ENCODE results near the gene DDX18.
"Not testable (repeated sequence)": the region's sequence is repeated elsewhere in the genome, so short reads cannot be mapped to it uniquely, and the experiment has no call there.

DDX18 gene

DNA sequence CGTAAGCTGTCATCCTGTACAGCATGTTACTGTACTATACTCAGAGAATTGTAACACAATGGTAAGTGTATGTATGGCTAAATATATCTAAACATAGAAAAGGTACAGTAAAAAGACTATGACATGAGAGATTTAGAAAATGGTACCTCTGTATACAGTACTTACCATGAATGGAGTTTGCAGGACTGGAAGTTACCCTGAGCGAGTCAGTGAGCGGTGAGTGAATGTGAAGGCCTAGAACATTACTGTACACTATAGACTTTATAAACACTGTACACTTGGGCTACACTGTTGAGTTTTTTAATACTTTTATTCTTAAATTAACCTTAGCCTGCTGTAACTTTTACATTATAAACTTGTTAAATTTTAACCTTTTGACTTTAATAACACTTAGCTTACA is 1.5 kb downstream of the DDX18 start:
- DNase-seq (ENCODE audit: low spot score), result no peak
- in situ Hi-C loops (cut with MboI; ENCODE audit: low sequenced_read_pairs, unreplicated experiment), result no loop called here
- TF ChIP-seq, protein P1, sequence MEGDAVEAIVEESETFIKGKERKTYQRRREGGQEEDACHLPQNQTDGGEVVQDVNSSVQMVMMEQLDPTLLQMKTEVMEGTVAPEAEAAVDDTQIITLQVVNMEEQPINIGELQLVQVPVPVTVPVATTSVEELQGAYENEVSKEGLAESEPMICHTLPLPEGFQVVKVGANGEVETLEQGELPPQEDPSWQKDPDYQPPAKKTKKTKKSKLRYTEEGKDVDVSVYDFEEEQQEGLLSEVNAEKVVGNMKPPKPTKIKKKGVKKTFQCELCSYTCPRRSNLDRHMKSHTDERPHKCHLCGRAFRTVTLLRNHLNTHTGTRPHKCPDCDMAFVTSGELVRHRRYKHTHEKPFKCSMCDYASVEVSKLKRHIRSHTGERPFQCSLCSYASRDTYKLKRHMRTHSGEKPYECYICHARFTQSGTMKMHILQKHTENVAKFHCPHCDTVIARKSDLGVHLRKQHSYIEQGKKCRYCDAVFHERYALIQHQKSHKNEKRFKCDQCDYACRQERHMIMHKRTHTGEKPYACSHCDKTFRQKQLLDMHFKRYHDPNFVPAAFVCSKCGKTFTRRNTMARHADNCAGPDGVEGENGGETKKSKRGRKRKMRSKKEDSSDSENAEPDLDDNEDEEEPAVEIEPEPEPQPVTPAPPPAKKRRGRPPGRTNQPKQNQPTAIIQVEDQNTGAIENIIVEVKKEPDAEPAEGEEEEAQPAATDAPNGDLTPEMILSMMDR (IDR thresholded peaks at IDR 0.05; ENCODE audit: borderline replicate concordance, control extremely low read depth, extremely low read depth, insufficient read depth, missing control alignments), result no peak

DNA sequence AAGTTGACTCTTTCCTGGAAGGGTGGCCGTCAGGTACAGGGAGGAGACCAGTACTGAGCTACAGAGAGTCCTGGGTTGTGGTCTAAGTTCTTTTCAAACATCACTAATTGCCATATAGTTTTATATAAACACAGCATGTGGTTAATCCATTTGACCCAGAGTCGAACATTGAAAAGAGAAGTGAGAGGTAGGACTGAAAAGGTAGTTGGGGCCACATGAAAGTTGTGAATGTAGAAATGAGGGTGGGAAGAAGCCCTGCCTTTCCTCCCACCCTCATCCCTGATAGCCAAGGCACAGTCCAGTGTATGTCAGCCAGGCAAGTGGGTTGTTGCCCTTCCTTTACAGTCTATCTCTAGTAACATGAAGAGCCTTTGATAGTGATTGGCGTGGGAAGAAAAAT is 4.4 kb downstream of the DDX18 start:
- TF ChIP-seq, protein P1 (IDR thresholded peaks at IDR 0.05; ENCODE audit: borderline replicate concordance, control extremely low read depth, extremely low read depth, insufficient read depth, missing control alignments), result no peak
- in situ Hi-C loops (cut with MboI; ENCODE audit: low sequenced_read_pairs, unreplicated experiment), result no loop called here

GRCh38 chr2:117820444-117820843 is 6.0 kb downstream of the DDX18 start:
- TF ChIP-seq, protein P1 (IDR thresholded peaks at IDR 0.05; ENCODE audit: borderline replicate concordance, control extremely low read depth, extremely low read depth, insufficient read depth, missing control alignments), result no peak
- DNase-seq (ENCODE audit: low spot score), result no peak
- in situ Hi-C loops (cut with MboI; ENCODE audit: low sequenced_read_pairs, unreplicated experiment), result loop anchor here (10.0 kb wide), 1 partner anchor 174 kb away; no protein-coding TSS in a partner anchor

More for the DNA sequence above, 4.4 kb downstream of the DDX18 start:
- DNase-seq (ENCODE audit: low spot score), result no peak

GRCh38 chr2:117825437-117825836 is 10.9 kb downstream of the DDX18 start:
- TF ChIP-seq, protein P1 (IDR thresholded peaks at IDR 0.05; ENCODE audit: borderline replicate concordance, control extremely low read depth, extremely low read depth, insufficient read depth, missing control alignments), result no peak
- in situ Hi-C loops (cut with MboI; ENCODE audit: low sequenced_read_pairs, unreplicated experiment), result loop anchor here (10.0 kb wide), 1 partner anchor 169 kb away; no protein-coding TSS in a partner anchor

GRCh38 chr2:117827464-117827863 is 13.0 kb downstream of the DDX18 start:
- in situ Hi-C loops (cut with MboI; ENCODE audit: low sequenced_read_pairs, unreplicated experiment), result loop anchor here (10.0 kb wide), 1 partner anchor 167 kb away; no protein-coding TSS in a partner anchor

More at GRCh38 chr2:117825437-117825836, 10.9 kb downstream of the DDX18 start:
- no peak for DNase-seq (ENCODE audit: low spot score)

DNA sequence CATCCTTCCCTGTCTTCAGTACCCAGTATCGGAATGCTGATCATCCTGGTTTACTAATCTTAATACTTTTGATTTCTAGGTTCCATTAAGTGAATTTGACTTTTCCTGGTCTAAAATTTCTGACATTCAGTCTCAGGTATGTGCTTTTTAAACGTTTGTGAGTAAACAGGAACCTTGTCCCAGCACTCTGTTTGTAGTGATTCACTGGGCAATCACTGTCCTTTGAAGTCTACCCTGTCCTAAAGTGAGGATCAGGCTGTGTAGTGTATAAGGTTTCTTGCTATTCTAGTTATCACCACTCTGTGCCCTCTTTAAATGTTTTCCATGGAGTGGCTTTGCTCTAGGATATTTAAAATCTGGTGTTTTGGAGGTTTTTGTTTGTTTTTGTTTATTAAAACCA is 14.4 kb downstream of the DDX18 start:
- TF ChIP-seq, protein P1 (IDR thresholded peaks at IDR 0.05; ENCODE audit: borderline replicate concordance, control extremely low read depth, extremely low read depth, insufficient read depth, missing control alignments), result no peak
- DNase-seq (ENCODE audit: low spot score), result no peak
- in situ Hi-C loops (cut with MboI; ENCODE audit: low sequenced_read_pairs, unreplicated experiment), result loop anchor here (10.0 kb wide), 1 partner anchor 166 kb away; no protein-coding TSS in a partner anchor

More at GRCh38 chr2:117827464-117827863, 13.0 kb downstream of the DDX18 start:
- DNase-seq (ENCODE audit: low spot score), result not testable (repeated sequence)

DNA sequence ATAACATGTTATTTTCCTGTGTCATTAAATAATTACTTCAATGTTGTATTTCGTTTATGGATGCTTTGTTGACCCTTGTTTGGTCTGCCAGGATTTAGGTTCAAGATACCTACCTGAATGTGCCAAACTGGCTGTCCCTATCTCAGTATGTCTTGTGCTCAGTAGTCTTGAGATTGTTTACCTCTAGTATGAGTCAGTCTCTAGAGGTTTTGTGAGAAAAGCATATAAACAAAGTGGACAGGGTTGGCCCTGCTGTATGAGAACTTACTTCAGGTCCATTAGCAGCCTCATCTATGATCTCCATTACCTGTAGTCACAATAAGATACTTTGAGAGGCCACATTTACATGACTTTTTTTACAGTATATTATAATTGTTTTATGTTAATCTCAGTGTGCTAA is 17.8 kb downstream of the DDX18 start:
- TF ChIP-seq, protein P1 (IDR thresholded peaks at IDR 0.05; ENCODE audit: borderline replicate concordance, control extremely low read depth, extremely low read depth, insufficient read depth, missing control alignments), result no peak
- DNase-seq (ENCODE audit: low spot score), result no peak
- in situ Hi-C loops (cut with MboI; ENCODE audit: low sequenced_read_pairs, unreplicated experiment), result no loop called here
